Testis (tissue), 3 donors: Measurements from ENCODE around the gene OFD1. TPM values are rescaled to one million over a fixed set of nuclear protein-coding genes. Genes with fewer than 3 reads are reported as not detected.

ENCODE experiments used
- DNase-seq: peaks from one replicate; pipeline ENCODE4 v3.0.0-alpha.2; 2019
- H3K27ac ChIP-seq, 2 donors: fragments of 200-600 bp; sonication (generic); one replicate each; pipeline ENCODE4 v1.5.1; 2019
- H3K27me3 ChIP-seq: fragments of 200-600 bp; sonication (generic); one replicate; pipeline ENCODE4 v1.5.1; 2019
- H3K36me3 ChIP-seq: fragments of 200-600 bp; sonication (generic); one replicate; pipeline ENCODE4 v1.5.1; 2017; ENCODE audit warnings: low read depth; ENCODE audit errors: missing control alignments
- H3K4me1 ChIP-seq: fragments of 200-600 bp; sonication (generic); one replicate; pipeline ENCODE4 v1.5.1; 2019
- H3K4me3 ChIP-seq, 2 donors: fragments of 200-600 bp; sonication (generic); one replicate each; pipeline ENCODE4 v1.5.1; 2017 to 2019
- H3K9me3 ChIP-seq: fragments of 200-600 bp; sonication (generic); one replicate; pipeline ENCODE4 v1.5.1; 2017
- CTCF ChIP-seq, 3 experiments: fragments of 450-650 bp in 2 of 3; fragments of 200-600 bp in 1 of 3; sonication (generic) in 1 of 3; IDR thresholded peaks; one replicate each; pipeline ENCODE4 v1.5.1; 2016 to 2019; ENCODE audit warnings: antibody characterized with exemption in 3 of 3, mild to moderate bottlenecking in 2 of 3, moderate library complexity in 1 of 3
- POLR2A ChIP-seq: fragments of 450-650 bp; IDR thresholded peaks from one replicate; pipeline ENCODE4 v1.6.1; 2017; ENCODE audit warnings: antibody characterized with exemption, mild to moderate bottlenecking, moderate library complexity
- WGBS, 2 donors: methylation state at CpG; one replicate each; pipeline ENCODE4 v1.1.5; 2018; 5-methylcytosine and 5-hydroxymethylcytosine counted together
- intact Hi-C: fragments of 100-400 bp; cut with DNase I; formaldehyde crosslinking; loops from one replicate; pipeline ENCODE4 v1.15.1; 2023; ENCODE audit warnings: low total_unique reads
- polyA plus RNA-seq: library from polyadenylated mRNA; stranded (reverse); fragments of 350-450 nt; fragmentation: Illumina TruSeq; extraction: RNeasy Lipid Tissue Mini Kit (QIAGEN cat#74804); gene quantifications from one replicate; pipeline ENCODE4 v1.2.3, GENCODE V29; 2014; ENCODE audit warnings: low read depth, low replicate concordance; ENCODE audit not compliant: insufficient read depth
- total RNA-seq, 2 donors: library from RNA; depleted of rRNA; stranded (reverse); fragments of >200 nt; gene quantifications; one replicate each; pipeline ENCODE4 v1.2.3, GENCODE V29; 2016

The OFD1 gene
- total and polyA plus RNA-seq, 3 donors from 2014 or later = 11.5 to 39.7 (median 36.3) TPM

GRCh38 chrX:13816176-13816575 lies 81.6 kb downstream of the OFD1 start:
- no peak overlapping the region for H3K4me3 ChIP-seq
- H3K27ac ChIP-seq = no peak overlapping the region
- intact Hi-C loops = no loop called here
- H3K4me1 ChIP-seq = no peaks in the 10 kb centered on the region
- no peak for TF ChIP-seq CTCF (IDR thresholded peaks at IDR 0.05)
- TF ChIP-seq POLR2A = no peak
- WGBS, 2 donors = 93% methylated on average over 6 of the region's 6 CpGs
- no peaks in the 10 kb centered on the region for H3K9me3 ChIP-seq
- no peak for DNase-seq
- no peaks in the 10 kb centered on the region for H3K36me3 ChIP-seq
- no peaks in the 10 kb centered on the region for H3K27me3 ChIP-seq

GRCh38 chrX:13816643-13817627 lies 82.4 kb downstream of the OFD1 start, which contains the start of gene GPM6B:
Gene GPM6B (minus strand): TSS chrX:13817093. CDS start chrX:13816904, 189 bp downstream.
- no peaks in the 10 kb centered on the region for H3K27me3 ChIP-seq
- no peaks in the 10 kb centered on the region for H3K4me1 ChIP-seq
- H3K27ac ChIP-seq = no peak within 1 kb of the TSS
- WGBS, 2 donors = 65 to 72% methylated on average over 15 to 19 of the region's 19 CpGs
- no peaks in the 10 kb centered on the region for H3K9me3 ChIP-seq
- TF ChIP-seq CTCF (IDR thresholded peaks at IDR 0.05) = no peak
- intact Hi-C loops = no loop called here
- H3K4me3 ChIP-seq = no peak within 1 kb of the TSS
- no peak for DNase-seq
- H3K36me3 ChIP-seq = no peaks in the 10 kb centered on the region

Other genes starting within 250 kb of the OFD1 start
- 1 to 10 TPM in 1 of 2 donors, under 1 TPM in 1; 0.56 to 1.7 TPM for gene EGFL6, start 165.1 kb upstream of the OFD1 start, total RNA-seq
- 2.1 TPM for gene EGFL6, start 165.1 kb upstream of the OFD1 start, polyA plus RNA-seq
- gene TCEANC, start 81.6 kb upstream of the OFD1 start, total RNA-seq = 1 to 10 TPM; 4.8 to 5.6 TPM
- gene TCEANC, start 81.6 kb upstream of the OFD1 start, polyA plus RNA-seq = 2.1 TPM
- gene RAB9A, start 45.6 kb upstream of the OFD1 start, total RNA-seq = 10 to 100 TPM; 12.9 to 13.1 TPM
- gene RAB9A, start 45.6 kb upstream of the OFD1 start, polyA plus RNA-seq = 13.2 TPM
- gene TRAPPC2, start 128 bp upstream of the OFD1 start, total RNA-seq = 1 to 10 TPM; 8.7 to 9.7 TPM
- gene TRAPPC2, start 128 bp upstream of the OFD1 start, polyA plus RNA-seq = 7.1 TPM
- gene GPM6B, start 82.3 kb downstream of the OFD1 start, total RNA-seq = 10 to 100 TPM in 1 of 2 donors, 1 to 10 TPM in 1; 5.4 to 10.2 TPM
- 8.5 TPM for gene GPM6B, start 82.3 kb downstream of the OFD1 start, polyA plus RNA-seq